HG02642 (cell line): ENCODE data around the gene IP6K1.
"Not testable (repeated sequence)": the region's sequence is repeated elsewhere in the genome, so short reads cannot be mapped to it uniquely, and the experiment has no call there.

Experiments
- ATAC-seq: cut with Tn5 transposase; IDR thresholded peaks from one replicate; pipeline ENCODE4 v1.9.1; 2021; ENCODE audit warnings: mild to moderate bottlenecking; ENCODE audit not compliant: unreplicated experiment, poor library complexity

Gene IP6K1

GRCh38 chr3:49786357-49787181 is at the start of gene IP6K1:
Gene IP6K1 (minus strand): TSS chr3:49786542. CDS start chr3:49748040, 38,502 bp downstream.
- peak; percentile 98 for ATAC-seq

- no peak for ATAC-seq
Measured at GRCh38 chr3:49831341-49831740, 45.0 kb upstream of the IP6K1 start.

DNA sequence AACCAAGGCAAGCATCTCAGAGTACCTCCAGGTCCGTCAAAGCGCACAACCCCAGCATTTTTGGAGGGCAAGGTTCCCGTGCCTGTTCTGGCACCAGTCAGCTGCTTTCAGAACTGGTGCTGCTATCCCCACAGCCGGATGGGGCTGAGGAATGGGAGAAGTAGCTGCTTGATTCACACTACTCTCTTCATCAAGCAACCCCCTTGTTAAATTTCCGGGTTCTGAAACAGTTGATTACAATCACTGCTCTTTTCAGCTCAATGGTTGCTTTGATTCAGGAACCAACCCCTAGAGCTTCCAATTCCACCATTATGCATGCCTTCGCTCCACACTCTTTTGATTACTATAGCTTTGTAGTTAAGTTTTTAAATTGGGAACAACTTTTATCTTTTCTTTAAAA is 39.7 kb upstream of the IP6K1 start:
- ATAC-seq: no peak

DNA sequence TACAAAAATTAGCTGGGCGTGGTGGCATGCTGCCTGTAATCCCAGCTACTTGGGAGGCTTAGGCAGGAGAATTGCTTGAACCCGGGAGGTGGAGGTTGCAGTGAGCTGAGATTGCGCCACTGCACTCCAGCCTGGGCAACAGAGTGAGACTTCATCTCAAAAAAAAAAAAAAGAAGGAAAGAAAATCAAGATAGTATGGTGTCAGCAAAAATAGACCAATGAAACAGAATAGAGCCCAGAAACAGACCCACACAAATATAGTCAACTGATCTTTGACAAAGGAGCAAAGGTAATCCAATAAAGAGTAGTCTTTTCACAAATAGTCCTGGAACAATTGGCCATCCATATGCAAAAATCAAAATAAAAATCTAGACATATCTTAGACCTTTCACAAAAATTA is 36.8 kb upstream of the IP6K1 start:
- not testable (repeated sequence) for ATAC-seq

DNA sequence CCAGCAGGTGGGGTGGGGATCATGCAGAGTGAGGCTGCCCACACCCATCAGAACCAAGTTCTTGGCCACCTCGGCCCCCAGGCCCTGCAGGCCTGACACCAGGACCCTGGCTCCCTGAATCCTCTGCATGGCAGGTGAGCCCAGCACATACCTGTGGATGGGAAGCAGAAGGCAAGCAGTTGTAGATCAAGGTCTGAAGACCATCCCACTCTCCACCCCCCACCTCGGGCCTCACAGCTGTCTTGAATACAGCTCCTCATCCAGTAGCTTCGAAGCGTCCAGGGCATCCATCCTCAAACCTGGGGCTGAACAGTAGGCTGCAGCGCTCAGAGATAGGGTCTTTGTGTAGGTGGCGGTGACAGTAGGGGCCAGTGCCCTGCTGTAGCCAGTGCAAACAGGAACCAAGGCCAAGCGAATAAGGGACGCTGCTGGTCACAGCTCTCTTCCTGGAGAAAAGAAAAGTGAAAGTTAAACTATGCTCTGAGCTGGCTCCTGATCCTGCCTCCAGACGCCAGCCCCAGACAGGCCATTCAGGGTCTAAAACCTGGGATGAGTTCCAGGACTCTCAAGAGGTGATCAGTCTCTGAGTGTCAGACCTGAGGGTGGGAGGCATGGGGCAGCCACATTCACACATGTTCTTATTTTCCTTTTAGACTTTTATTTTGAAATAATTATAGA is 27.3 kb upstream of the IP6K1 start, which contains the start of gene UBA7:
Gene UBA7, minus strand, starts transcription at position 457 of the 678 bp plus-strand sequence. Its CDS starts 166 bp downstream, at position 291.
- ATAC-seq: peak; percentile 73

DNA sequence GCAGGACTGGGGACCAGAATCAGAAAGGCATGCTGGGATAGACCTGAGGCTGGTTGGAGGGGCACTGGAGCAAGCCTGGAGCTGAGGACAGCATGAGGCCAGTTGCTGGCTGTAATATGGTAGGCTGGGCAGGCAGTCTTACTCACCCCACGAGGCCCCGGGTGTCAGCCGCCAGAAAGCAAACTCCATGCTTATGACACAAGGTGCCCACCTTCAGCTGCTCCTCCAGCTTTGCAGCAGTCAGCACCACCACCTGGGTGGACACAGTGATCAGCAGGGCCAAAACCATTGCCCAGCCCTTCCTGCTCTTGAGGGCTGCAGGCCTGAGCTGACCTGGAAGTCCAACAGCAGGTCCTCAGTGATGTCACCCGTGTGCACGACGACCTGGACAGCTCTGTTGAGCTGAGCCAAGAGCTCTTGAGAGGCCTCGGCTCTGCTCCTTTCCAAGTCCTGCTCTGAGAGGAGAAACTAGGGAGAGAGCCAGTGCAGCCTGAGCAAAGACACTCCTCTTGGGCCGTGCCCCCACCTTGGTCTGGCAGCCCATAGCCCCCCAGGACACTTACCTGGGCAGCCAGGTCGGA is 26.7 kb upstream of the IP6K1 start:
- no peak for ATAC-seq

DNA sequence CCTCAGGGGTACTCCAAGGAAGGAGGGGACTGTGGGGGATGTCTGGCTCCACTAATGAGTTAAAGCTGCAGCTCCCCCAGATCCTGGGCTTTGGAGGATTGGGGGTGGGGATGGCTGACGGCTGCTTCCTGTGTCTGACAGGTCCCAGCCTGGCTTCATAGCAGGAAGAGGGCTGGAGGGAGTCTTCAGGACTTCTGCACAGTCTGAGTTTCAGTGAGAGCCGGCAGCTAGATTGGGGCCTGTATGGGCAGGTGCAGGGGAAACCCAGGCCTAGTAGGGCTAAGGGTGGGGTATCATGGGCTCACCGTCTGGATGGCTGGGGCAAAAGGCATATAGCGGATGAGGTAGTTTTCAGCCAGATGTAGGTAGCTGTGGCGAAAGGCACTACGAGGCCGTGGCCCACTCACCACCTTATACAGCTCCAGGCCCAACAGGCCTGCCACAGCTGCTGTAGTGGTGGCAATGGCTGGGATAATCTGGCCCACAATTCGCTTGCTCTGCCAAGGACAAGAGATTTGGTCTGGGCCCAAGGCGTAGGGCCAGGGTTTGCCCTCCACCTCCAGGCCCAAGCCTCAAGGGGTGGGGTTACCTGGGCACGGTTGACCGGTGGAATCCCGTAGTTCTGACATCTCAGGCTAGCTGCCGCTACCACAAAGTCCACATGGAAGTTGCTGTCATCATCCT is 21.2 kb upstream of the IP6K1 start:
- ATAC-seq: no peak

DNA sequence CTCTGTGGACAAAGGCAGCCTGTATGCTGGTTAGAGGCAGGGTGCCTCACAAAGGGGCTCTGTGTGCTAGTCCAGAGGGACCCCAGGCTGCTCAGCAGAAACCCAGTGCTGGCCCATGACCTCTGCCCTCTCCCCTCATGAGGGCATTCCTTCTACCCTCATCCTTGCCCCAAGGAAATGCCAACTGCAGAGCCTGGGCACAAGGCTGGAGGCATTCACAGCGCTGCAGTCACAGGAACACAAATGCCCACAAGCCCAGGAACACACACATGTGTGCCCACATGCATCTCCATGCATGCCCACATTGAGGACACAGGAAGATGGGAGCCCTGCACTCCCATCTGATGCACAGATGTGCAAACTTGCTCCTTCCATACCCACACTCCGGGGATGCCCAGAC is 20.5 kb upstream of the IP6K1 start:
- no peak for ATAC-seq

- ATAC-seq: no peak
Measured at GRCh38 chr3:49805897-49806701, 19.8 kb upstream of the IP6K1 start.

DNA sequence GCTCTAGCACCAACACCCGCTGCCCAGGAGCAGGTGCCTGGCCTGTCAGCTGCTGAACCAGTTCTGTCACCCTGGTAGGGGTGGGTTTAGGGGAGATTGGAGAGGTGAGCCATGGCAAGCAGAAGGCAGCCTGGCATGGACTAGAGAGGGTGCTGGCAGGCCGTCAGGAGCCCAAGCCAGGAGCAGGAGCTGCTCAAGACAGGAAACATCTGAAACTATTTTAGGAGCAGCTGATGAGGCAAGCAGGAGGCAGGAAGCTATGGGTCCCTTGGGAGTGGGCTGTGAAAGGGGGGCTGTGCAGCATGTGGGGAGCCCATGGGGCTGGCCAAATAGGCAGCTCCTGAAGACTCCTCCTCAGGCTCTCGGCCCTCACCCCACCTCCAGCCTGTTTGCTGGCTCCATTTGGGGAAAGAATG is 19.0 kb upstream of the IP6K1 start:
- ATAC-seq: no peak

GRCh38 chr3:49804141-49805041 is 18.0 kb upstream of the IP6K1 start:
- ATAC-seq: no peak

GRCh38 chr3:49803465-49804140 is 17.3 kb upstream of the IP6K1 start:
- peak; percentile 18 for ATAC-seq

- ATAC-seq: peak; percentile 63
Measured at GRCh38 chr3:49802719-49803464, 16.6 kb upstream of the IP6K1 start, which contains the start of gene INKA1. Gene INKA1 (plus strand): TSS chr3:49803261. CDS start chr3:49803393, 132 bp downstream.

GRCh38 chr3:49801160-49801559 is 14.8 kb upstream of the IP6K1 start:
- ATAC-seq: no peak

- ATAC-seq: no peak
Measured at GRCh38 chr3:49799761-49800160, 13.4 kb upstream of the IP6K1 start, which contains the start of gene CDHR4. Gene CDHR4 (minus strand): TSS chr3:49799873. CDS start chr3:49799812, 61 bp downstream.

DNA sequence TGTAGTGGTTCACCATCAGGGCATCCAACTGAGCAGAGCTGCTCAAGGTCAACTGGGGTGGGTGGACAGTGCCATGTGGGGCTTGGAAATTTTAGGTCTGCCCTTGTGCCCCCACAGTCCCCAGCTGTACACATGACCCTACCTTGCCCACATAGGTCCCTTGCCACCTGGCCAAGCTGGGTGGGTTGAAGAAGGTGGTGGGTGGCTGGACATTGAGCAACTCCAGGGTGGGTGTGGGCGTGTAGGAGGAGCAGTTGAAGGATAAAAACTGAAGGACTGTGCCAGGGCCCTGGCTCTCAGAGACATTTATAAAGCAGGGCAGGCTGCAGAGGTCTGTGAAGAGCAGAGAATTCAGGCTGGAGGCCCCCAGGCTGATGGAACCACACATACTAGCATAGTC is 12.8 kb upstream of the IP6K1 start:
- no peak for ATAC-seq
